Daoy (cell line): Measurements from ENCODE around the gene MLH3. TPM values are rescaled to one million over a fixed set of nuclear protein-coding genes. Genes with fewer than 3 reads are reported as not detected.
"Not testable (repeated sequence)": the region's sequence is repeated elsewhere in the genome, so short reads cannot be mapped to it uniquely, and the experiment has no call there.

Experiments used
- DNase-seq: peaks from one replicate; pipeline ENCODE4 v3.0.0-alpha.2; 2015; ENCODE audit warnings: low read depth
- total RNA-seq: library from RNA; depleted of rRNA; stranded (reverse); fragments of >200 nt; shearing (Covaris generic); gene quantifications from 2 replicates; pipeline ENCODE4 v1.2.3, GENCODE V29; 2014; rRNA removed

Gene MLH3
- 7.9 and 16.0 TPM in 2 replicates for total RNA-seq

- DNase-seq, result peak; percentile 93
Observed at GRCh38 chr14:75050852-75051555, at the start of gene MLH3. TSS of gene MLH3 (minus strand) at chr14:75051467. CDS start at chr14:75049655, 1,812 bp downstream.

- no peak for DNase-seq
Observed at GRCh38 chr14:75098682-75099081, 47.4 kb upstream of the MLH3 start.

GRCh38 chr14:75098212-75098611, 46.9 kb upstream of the MLH3 start:
- DNase-seq, result no peak

- DNase-seq, result no peak
Observed at GRCh38 chr14:75096959-75097358, 45.7 kb upstream of the MLH3 start.

- no peak for DNase-seq
Observed at GRCh38 chr14:75095690-75096089, 44.4 kb upstream of the MLH3 start.

GRCh38 chr14:75094896-75095295, 43.6 kb upstream of the MLH3 start:
- DNase-seq, result no peak

- DNase-seq, result no peak
Observed at GRCh38 chr14:75092698-75093097, 41.4 kb upstream of the MLH3 start.

GRCh38 chr14:75091251-75091650, 40.0 kb upstream of the MLH3 start:
- DNase-seq, result no peak

- DNase-seq, result no peak
Observed at GRCh38 chr14:75090353-75090752, 39.1 kb upstream of the MLH3 start.

GRCh38 chr14:75088566-75089373, 37.5 kb upstream of the MLH3 start:
- DNase-seq, result peak; percentile 59

GRCh38 chr14:75088153-75088552, 36.9 kb upstream of the MLH3 start:
- DNase-seq, result no peak

GRCh38 chr14:75084513-75084912, 33.2 kb upstream of the MLH3 start:
- DNase-seq, result no peak

- no peak for DNase-seq
Observed at GRCh38 chr14:75083271-75083670, 32.0 kb upstream of the MLH3 start.

- DNase-seq, result no peak
Observed at GRCh38 chr14:75081660-75082229, 30.5 kb upstream of the MLH3 start.

GRCh38 chr14:75079521-75079920, 28.3 kb upstream of the MLH3 start:
- DNase-seq, result no peak

GRCh38 chr14:75077794-75078193, 26.5 kb upstream of the MLH3 start:
- DNase-seq, result no peak

- DNase-seq, result no peak
Observed at GRCh38 chr14:75070383-75070782, 19.1 kb upstream of the MLH3 start.

- DNase-seq, result no peak
Observed at GRCh38 chr14:75069811-75070145, 18.5 kb upstream of the MLH3 start.

GRCh38 chr14:75069121-75069810, 18.0 kb upstream of the MLH3 start, which contains the start of gene ZC2HC1C:
TSS of gene ZC2HC1C (plus strand) at chr14:75069641. CDS start at chr14:75070574, 933 bp downstream.
- peak; percentile 89 for DNase-seq

GRCh38 chr14:75068294-75069120, 17.2 kb upstream of the MLH3 start:
- no peak for DNase-seq

GRCh38 chr14:75067765-75068164, 16.5 kb upstream of the MLH3 start:
- not testable (repeated sequence) for DNase-seq
